IMR-90 (cell line): ENCODE data around the gene PSMB4. TPM values are rescaled to one million over a fixed set of nuclear protein-coding genes. Genes with fewer than 3 reads are reported as not detected.

Source experiments
- ATAC-seq: fragments of 200-7000 bp; cut with Tn5 transposase; 2 replicates; pipeline ENCODE4 v1.9.1; 2020; ENCODE audit warnings: low read depth, mild to moderate bottlenecking, moderate library complexity
- BruUV-seq: library from RNA; stranded (reverse); fragments of 400-500 nt; replicated peaks from 2 replicates; lab custom pipeline; 2021; lab: Mats Ljungman, UMichigan
- CTCF ChIA-PET: fragments of 300-600 bp; formaldehyde crosslinking; extraction: SDS; loops from one replicate; lab custom pipeline; 2021; ENCODE audit warnings: antibody characterized with exemption; lab: Yijun Ruan, JAX
- POLR2A ChIA-PET: fragments of 300-600 bp; sonication (Branson Sonifier 250); formaldehyde crosslinking; loops from one replicate; lab custom pipeline; 2022; ENCODE audit warnings: antibody characterized with exemption; ENCODE audit not compliant: unreplicated experiment; lab: Charles Lee
- DNase-seq: peaks from one replicate; pipeline ENCODE4 v3.0.0; 2013
- H2AFZ ChIP-seq: replicated peaks from 2 replicates; pipeline ENCODE3; 2013; ENCODE audit warnings: low read length, mild to moderate bottlenecking; ENCODE audit not compliant: poor library complexity
- H2AK5ac ChIP-seq: 2 replicates; pipeline ENCODE4 v1.6.1; 2013; ENCODE audit warnings: low read depth, low read length, inconsistent platforms
- H2AK9ac ChIP-seq: replicated peaks from 2 replicates; pipeline ENCODE3; 2013; ENCODE audit warnings: mild to moderate bottlenecking, low read depth, low read length, moderate library complexity; ENCODE audit not compliant: poor library complexity
- H2BK120ac ChIP-seq: 2 replicates; pipeline ENCODE4 v1.6.1; 2013; ENCODE audit warnings: low read depth, low read length, inconsistent platforms
- H2BK15ac ChIP-seq: 3 replicates; pipeline ENCODE4 v1.6.1; 2013; ENCODE audit warnings: low read depth, low read length, inconsistent platforms
- H2BK20ac ChIP-seq: 2 replicates; pipeline ENCODE4 v1.6.1; 2013; ENCODE audit warnings: low read depth, mild to moderate bottlenecking, inconsistent platforms, low read length, moderate library complexity
- H2BK5ac ChIP-seq: 2 replicates; pipeline ENCODE4 v1.6.1; 2013; ENCODE audit warnings: mild to moderate bottlenecking, low read depth, low read length, inconsistent platforms; ENCODE audit not compliant: poor library complexity, severe bottlenecking
- H3K14ac ChIP-seq: replicated peaks from 2 replicates; pipeline ENCODE4 v1.6.1; 2013; ENCODE audit warnings: low read depth, low read length, inconsistent platforms
- H3K18ac ChIP-seq: 2 replicates; pipeline ENCODE4 v1.6.1; 2013; ENCODE audit warnings: low read depth, low read length, control low read depth
- H3K23ac ChIP-seq: 2 replicates; pipeline ENCODE4 v1.6.1; 2013; ENCODE audit warnings: low read depth, low read length, inconsistent platforms
- H3K27ac ChIP-seq: 2 replicates; pipeline ENCODE4 v1.5.1; 2013; ENCODE audit warnings: mild to moderate bottlenecking, control low read depth, low read length; ENCODE audit not compliant: insufficient read depth
- H3K27me3 ChIP-seq: 2 replicates; pipeline ENCODE4 v1.6.1; 2013; ENCODE audit warnings: low read length; ENCODE audit not compliant: control insufficient read depth, insufficient read depth
- H3K36me3 ChIP-seq: 2 replicates; pipeline ENCODE4 v1.6.1; 2013; ENCODE audit warnings: low read length, mixed read lengths; ENCODE audit not compliant: control insufficient read depth, insufficient read depth
- H3K4ac ChIP-seq: 2 replicates; pipeline ENCODE4 v1.6.1; 2013; ENCODE audit warnings: low read depth, low read length, inconsistent platforms
- H3K4me1 ChIP-seq: 2 replicates; pipeline ENCODE4 v1.6.1; 2013; ENCODE audit warnings: low read length, mixed read lengths; ENCODE audit not compliant: control insufficient read depth, insufficient read depth
- H3K4me2 ChIP-seq: 2 replicates; pipeline ENCODE4 v1.6.1; 2013; ENCODE audit warnings: low read depth, mild to moderate bottlenecking, control low read depth, low read length, moderate library complexity
- H3K4me3 ChIP-seq: 2 replicates; pipeline ENCODE4 v1.5.1; 2013; ENCODE audit warnings: low read depth, mild to moderate bottlenecking, control low read depth, low read length, moderate library complexity; ENCODE audit not compliant: insufficient read depth
- H3K56ac ChIP-seq: 2 replicates; pipeline ENCODE4 v1.6.1; 2013; ENCODE audit warnings: low read length, inconsistent platforms; ENCODE audit not compliant: insufficient read depth; ENCODE audit errors: extremely low read depth
- H3K79me1 ChIP-seq, 2 experiments: 2 replicates each; pipeline ENCODE4 v1.6.1; 2013; ENCODE audit warnings: low read length in 2 of 2, inconsistent platforms in 1 of 2, low read depth in 1 of 2
- H3K9ac ChIP-seq: 2 replicates; pipeline ENCODE4 v1.6.1; 2013; ENCODE audit warnings: low read depth, low read length, control low read depth
- H3K9me1 ChIP-seq: 2 replicates; pipeline ENCODE4 v1.6.1; 2013; ENCODE audit warnings: low read length, inconsistent platforms; ENCODE audit not compliant: insufficient read depth
- H3K9me3 ChIP-seq: 2 replicates; pipeline ENCODE4 v1.6.1; 2013; ENCODE audit warnings: low read length; ENCODE audit not compliant: control insufficient read depth, insufficient read depth
- H4K20me1 ChIP-seq: 2 replicates; pipeline ENCODE4 v1.6.1; 2013; ENCODE audit warnings: low read length, inconsistent platforms; ENCODE audit not compliant: insufficient read depth
- H4K5ac ChIP-seq: 2 replicates; pipeline ENCODE4 v1.6.1; 2013; ENCODE audit warnings: mild to moderate bottlenecking, low read depth, low read length, control low read depth
- H4K8ac ChIP-seq, 2 experiments: 2 replicates each; pipeline ENCODE4 v1.6.1; 2013; ENCODE audit warnings: low read depth in 2 of 2, low read length in 2 of 2, control low read depth in 1 of 2, inconsistent platforms in 1 of 2
- H4K91ac ChIP-seq: 2 replicates; pipeline ENCODE4 v1.6.1; 2013; ENCODE audit warnings: low read depth, low read length, inconsistent platforms; ENCODE audit not compliant: insufficient read depth
- BHLHE40 ChIP-seq: fragments of 150-350 bp; IDR thresholded peaks from 2 replicates; pipeline ENCODE4 v1.6.1; 2016; ENCODE audit warnings: mild to moderate bottlenecking, low read depth, low read length
- CEBPB ChIP-seq: IDR thresholded peaks from 2 replicates; pipeline ENCODE4 v1.6.1; 2012; ENCODE audit warnings: low read depth, low read length, improper control_type of control experiment
- CHD1 ChIP-seq: IDR thresholded peaks from 2 replicates; pipeline ENCODE4 v1.6.1; 2012; ENCODE audit warnings: low read depth, low read length, improper control_type of control experiment
- FOS ChIP-seq: fragments of 150-350 bp; IDR thresholded peaks from 2 replicates; pipeline ENCODE4 v1.6.1; 2016; ENCODE audit warnings: low read depth, low read length
- MAFK ChIP-seq: IDR thresholded peaks from 2 replicates; pipeline ENCODE4 v1.6.1; 2012; ENCODE audit warnings: low read depth, low read length, improper control_type of control experiment
- MAZ ChIP-seq: IDR thresholded peaks from 2 replicates; pipeline ENCODE4 v1.6.1; 2012; ENCODE audit warnings: low read depth, mild to moderate bottlenecking, low read length, improper control_type of control experiment, moderate library complexity, borderline replicate concordance
- MXI1 ChIP-seq: IDR thresholded peaks from 2 replicates; pipeline ENCODE4 v1.6.1; 2012; ENCODE audit warnings: low read depth, mild to moderate bottlenecking, low read length, moderate library complexity, borderline replicate concordance
- NFE2L2 ChIP-seq: fragments of 150-350 bp; IDR thresholded peaks from 2 replicates; pipeline ENCODE4 v1.6.1; 2016; ENCODE audit warnings: low read depth, mild to moderate bottlenecking, low read length
- POLR2A ChIP-seq: IDR thresholded peaks from 2 replicates; pipeline ENCODE4 v1.6.1; 2012; ENCODE audit warnings: mild to moderate bottlenecking, low read depth, low read length
- RAD21 ChIP-seq: IDR thresholded peaks from 2 replicates; pipeline ENCODE4 v1.6.1; 2012; ENCODE audit warnings: low read length, improper control_type of control experiment
- RCOR1 ChIP-seq: IDR thresholded peaks from 2 replicates; pipeline ENCODE4 v1.6.1; 2012; ENCODE audit warnings: mild to moderate bottlenecking, low read length, improper control_type of control experiment; ENCODE audit not compliant: insufficient replicate concordance
- RFX5 ChIP-seq: IDR thresholded peaks from 2 replicates; pipeline ENCODE4 v1.8.0; 2012; ENCODE audit warnings: low read depth, mild to moderate bottlenecking, low read length, moderate library complexity
- SMC3 ChIP-seq: fragments of 150-350 bp; IDR thresholded peaks from 2 replicates; pipeline ENCODE4 v1.6.1; 2016; ENCODE audit warnings: low read depth, mild to moderate bottlenecking, antibody characterized with exemption, low read length, moderate library complexity
- USF2 ChIP-seq: fragments of 150-350 bp; IDR thresholded peaks from 2 replicates; pipeline ENCODE4 v1.6.1; 2017; ENCODE audit warnings: mild to moderate bottlenecking, antibody characterized with exemption, low read length, low read depth
- WGBS, 2 experiments: methylation state at CpG; one replicate each; pipeline versions ENCODE4 v1.1.5 to v1.1.7; 2013; ENCODE audit warnings: missing lambda C conversion rate in 2 of 2; ENCODE audit not compliant: insufficient read length in 1 of 2; ENCODE audit errors: extremely low coverage in 2 of 2; 5-methylcytosine and 5-hydroxymethylcytosine counted together
- dilution Hi-C: fragments of 300-500 bp; cut with HindIII; formaldehyde crosslinking; loops from one replicate; pipeline ENCODE4 v1.14.3; 2018; ENCODE audit warnings: low sequenced_read_pairs; ENCODE audit not compliant: unreplicated experiment
- in situ Hi-C: fragments of 300-500 bp; cut with MboI; formaldehyde crosslinking; loops from 3 replicates; pipeline ENCODE4 v1.14.3; 2019; ENCODE audit warnings: low sequenced_read_pairs, inconsistent platforms, mixed read lengths
- intact Hi-C: fragments of 100-400 bp; cut with micrococcal nuclease; formaldehyde crosslinking; loops from 2 replicates; pipeline ENCODE4 v1.10.0; 2022
- polyA plus RNA-seq, 3 experiments: library from polyadenylated mRNA; depleted of rRNA; stranded (reverse); fragments of >200 nt; gene quantifications; 2 replicates each; pipeline ENCODE4 v1.2.3, GENCODE V29; 2012; ENCODE audit warnings: low replicate concordance in 1 of 3
- total RNA-seq: library from RNA; depleted of rRNA; stranded (reverse); fragments of >200 nt; gene quantifications from 2 replicates; pipeline ENCODE4 v1.2.3, GENCODE V29; 2012
- TF ChIP-seq, protein P1 (sequence below): conservative IDR thresholded peaks from 2 replicates; pipeline ENCODE4 v1.5.1; 2012; ENCODE audit warnings: mild to moderate bottlenecking, low read depth, low read length, improper control_type of control experiment
- TF ChIP-seq, protein P2 (sequence below): fragments of 150-350 bp; IDR thresholded peaks from 2 replicates; pipeline ENCODE4 v1.6.1; 2016; ENCODE audit warnings: low read depth, mild to moderate bottlenecking, low read length, moderate library complexity, borderline replicate concordance

The PSMB4 gene
- total and polyA plus RNA-seq, 2 of the 4 experiments (the other 2 are of a cell fraction): 457 to 565 TPM

DNA sequence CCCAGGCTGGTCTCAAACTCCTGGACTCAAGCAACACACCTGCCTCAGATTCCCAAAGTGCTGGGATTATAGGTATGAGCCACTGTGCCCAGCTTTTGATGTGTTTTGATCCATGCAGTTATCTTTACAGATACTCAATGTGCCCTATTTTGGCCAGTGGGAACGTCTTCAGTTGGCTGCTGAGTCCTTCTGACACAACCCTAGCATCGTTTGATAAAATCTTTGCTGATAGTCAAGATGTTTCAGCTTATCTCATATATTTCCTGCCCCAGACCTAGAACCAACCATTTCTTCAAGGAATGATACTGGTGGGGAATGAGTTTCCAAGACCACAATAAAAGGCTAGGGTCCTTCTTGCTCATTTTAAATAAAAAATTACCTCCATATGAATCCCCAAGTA lies 48.3 kb downstream of the PSMB4 start:
- H3K27me3 ChIP-seq: no peaks in the 10 kb centered on the region
- H2BK20ac ChIP-seq: no peak overlapping the region
- H3K27ac ChIP-seq: no peak overlapping the region
- no peak overlapping the region for H2BK15ac ChIP-seq
- H2AFZ ChIP-seq: no peak overlapping the region
- H4K91ac ChIP-seq: no peak overlapping the region
- H3K4ac ChIP-seq: no peak overlapping the region
- H3K9ac ChIP-seq: no peak overlapping the region
- in situ Hi-C loops: loop anchor here (5.0 kb wide), 1 partner anchor 290 kb away; no protein-coding TSS in a partner anchor
- H3K18ac ChIP-seq: no peak overlapping the region
- ATAC-seq: no peak
- H2AK5ac ChIP-seq: no peak overlapping the region
- H3K4me1 ChIP-seq: no peaks in the 10 kb centered on the region
- peaks cover 8% of the 10 kb centered on the region for H3K9me1 ChIP-seq
- peaks cover 11 to 56% of the 10 kb centered on the region in 2 experiments for H3K79me1 ChIP-seq
- H2AK9ac ChIP-seq: no peak overlapping the region
- no peak overlapping the region for H4K8ac ChIP-seq
- ChIA-PET POLR2A (no interaction called here), CTCF (interaction anchor here (0.5 kb wide), 1 partner anchor 22 kb away, joined by 3 read pairs; no protein-coding TSS in a partner anchor)
- H3K23ac ChIP-seq: no peak overlapping the region
- TF ChIP-seq, protein P1, sequence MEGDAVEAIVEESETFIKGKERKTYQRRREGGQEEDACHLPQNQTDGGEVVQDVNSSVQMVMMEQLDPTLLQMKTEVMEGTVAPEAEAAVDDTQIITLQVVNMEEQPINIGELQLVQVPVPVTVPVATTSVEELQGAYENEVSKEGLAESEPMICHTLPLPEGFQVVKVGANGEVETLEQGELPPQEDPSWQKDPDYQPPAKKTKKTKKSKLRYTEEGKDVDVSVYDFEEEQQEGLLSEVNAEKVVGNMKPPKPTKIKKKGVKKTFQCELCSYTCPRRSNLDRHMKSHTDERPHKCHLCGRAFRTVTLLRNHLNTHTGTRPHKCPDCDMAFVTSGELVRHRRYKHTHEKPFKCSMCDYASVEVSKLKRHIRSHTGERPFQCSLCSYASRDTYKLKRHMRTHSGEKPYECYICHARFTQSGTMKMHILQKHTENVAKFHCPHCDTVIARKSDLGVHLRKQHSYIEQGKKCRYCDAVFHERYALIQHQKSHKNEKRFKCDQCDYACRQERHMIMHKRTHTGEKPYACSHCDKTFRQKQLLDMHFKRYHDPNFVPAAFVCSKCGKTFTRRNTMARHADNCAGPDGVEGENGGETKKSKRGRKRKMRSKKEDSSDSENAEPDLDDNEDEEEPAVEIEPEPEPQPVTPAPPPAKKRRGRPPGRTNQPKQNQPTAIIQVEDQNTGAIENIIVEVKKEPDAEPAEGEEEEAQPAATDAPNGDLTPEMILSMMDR: no peak
- TF ChIP-seq MXI1 (no peak), MAZ (no peak), SMC3 (no peak), POLR2A (no peak), MAFK (no peak), CEBPB (no peak), BHLHE40 (no peak), RAD21 (no peak), NFE2L2 (no peak), RCOR1 (no peak), RFX5 (no peak), USF2 (no peak), FOS (no peak), CHD1 (no peak)
- TF ChIP-seq, protein P2, sequence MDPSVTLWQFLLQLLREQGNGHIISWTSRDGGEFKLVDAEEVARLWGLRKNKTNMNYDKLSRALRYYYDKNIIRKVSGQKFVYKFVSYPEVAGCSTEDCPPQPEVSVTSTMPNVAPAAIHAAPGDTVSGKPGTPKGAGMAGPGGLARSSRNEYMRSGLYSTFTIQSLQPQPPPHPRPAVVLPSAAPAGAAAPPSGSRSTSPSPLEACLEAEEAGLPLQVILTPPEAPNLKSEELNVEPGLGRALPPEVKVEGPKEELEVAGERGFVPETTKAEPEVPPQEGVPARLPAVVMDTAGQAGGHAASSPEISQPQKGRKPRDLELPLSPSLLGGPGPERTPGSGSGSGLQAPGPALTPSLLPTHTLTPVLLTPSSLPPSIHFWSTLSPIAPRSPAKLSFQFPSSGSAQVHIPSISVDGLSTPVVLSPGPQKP: no peak
- no TSS peak for BruUV-seq
- dilution Hi-C loops: no loop called here
- WGBS, 2 experiments: no CpG with 5 or more reads among the region's 2 CpGs
- H2BK120ac ChIP-seq: no peak overlapping the region
- no peak overlapping the region for H3K56ac ChIP-seq
- H3K4me3 ChIP-seq: no peak overlapping the region
- DNase-seq: no peak
- H2BK5ac ChIP-seq: no peak overlapping the region
- peaks cover 5% of the 10 kb centered on the region; the same call in 1 of the 2 replicates for H3K36me3 ChIP-seq
- no peaks in the 10 kb centered on the region for H3K9me3 ChIP-seq
- no peak overlapping the region for H4K5ac ChIP-seq
- no peak overlapping the region for H3K14ac ChIP-seq
- H3K4me2 ChIP-seq: no peak overlapping the region
- H4K20me1 ChIP-seq: peaks cover 74% of the 10 kb centered on the region
- intact Hi-C loops: no loop called here
